Chondrocyte (in vitro differentiated cells): ENCODE results near the gene SIRPA. TPM values are rescaled to one million over a fixed set of nuclear protein-coding genes. Genes with fewer than 3 reads are reported as not detected.
"Not testable (repeated sequence)": the region's sequence is repeated elsewhere in the genome, so short reads cannot be mapped to it uniquely, and the experiment has no call there.

Source experiments
- DNase-seq: peaks from one replicate; pipeline ENCODE4 v3.0.0; 2021; ENCODE audit warnings: mixed read lengths, low spot score
- H3K27ac Mint-ChIP-seq: one replicate; pipeline ENCODE4 v1.8.0; 2021; ENCODE audit warnings: mild to moderate bottlenecking, moderate library complexity, mixed read lengths; ENCODE audit not compliant: unreplicated experiment
- H3K27me3 Mint-ChIP-seq: 2 replicates; pipeline ENCODE4 v1.8.0; 2021; ENCODE audit warnings: low read depth, mixed read lengths
- H3K36me3 Mint-ChIP-seq: 2 replicates; pipeline ENCODE4 v1.8.0; 2021; ENCODE audit warnings: low read depth, mixed read lengths
- H3K4me1 Mint-ChIP-seq: 2 replicates; pipeline ENCODE4 v1.8.0; 2021; ENCODE audit warnings: low read depth, mild to moderate bottlenecking, mixed read lengths
- H3K4me3 Mint-ChIP-seq: one replicate; pipeline ENCODE4 v1.8.0; 2021; ENCODE audit warnings: mild to moderate bottlenecking, moderate library complexity, mixed read lengths; ENCODE audit not compliant: unreplicated experiment
- H3K9me3 Mint-ChIP-seq: 2 replicates; pipeline ENCODE4 v1.8.0; 2021; ENCODE audit warnings: low read depth, mixed read lengths
- CTCF ChIP-seq: fragments of 200-600 bp; sonication (generic); IDR thresholded peaks from 2 replicates; pipeline ENCODE4 v1.5.0; 2021; ENCODE audit warnings: antibody characterized with exemption, mild to moderate bottlenecking, moderate library complexity
- total RNA-seq: library from RNA; stranded (reverse); gene quantifications from 3 replicates; pipeline ENCODE4 v1.2.1, GENCODE V29; 2021

Gene SIRPA
- total RNA-seq, 1 donor from 2014 or later = 25.6 TPM

- no peaks in the 10 kb centered on the region for H3K9me3 Mint-ChIP-seq
- peaks cover 6% of the 10 kb centered on the region for H3K4me1 Mint-ChIP-seq
- DNase-seq = no peak
- no peak for TF ChIP-seq CTCF
- H3K36me3 Mint-ChIP-seq = peaks cover 16% of the 10 kb centered on the region
- H3K4me3 Mint-ChIP-seq = no peak overlapping the region
- H3K27ac Mint-ChIP-seq = no peak overlapping the region
- H3K27me3 Mint-ChIP-seq = no peaks in the 10 kb centered on the region
Observed at GRCh38 chr20:1920252-1920651, 25.0 kb downstream of the SIRPA start.

GRCh38 chr20:1920826-1921225, 25.6 kb downstream of the SIRPA start:
- Mint-ChIP-seq H3K4me3 (no peak overlapping the region), H3K36me3 (peaks cover 12% of the 10 kb centered on the region), H3K27me3 (no peaks in the 10 kb centered on the region), H3K9me3 (no peaks in the 10 kb centered on the region), H3K27ac (no peak overlapping the region), H3K4me1 (peaks cover 6% of the 10 kb centered on the region)
- DNase-seq = no peak
- no peak for TF ChIP-seq CTCF

GRCh38 chr20:1921985-1922384, 26.8 kb downstream of the SIRPA start:
- DNase-seq, H3K27ac Mint-ChIP-seq, H3K4me1 Mint-ChIP-seq, H3K9me3 Mint-ChIP-seq, H3K27me3 Mint-ChIP-seq, H3K4me3 Mint-ChIP-seq: not testable (repeated sequence)
- peaks cover 12% of the 10 kb centered on the region for H3K36me3 Mint-ChIP-seq

- Mint-ChIP-seq H3K27ac (no peak overlapping the region), H3K4me3 (no peak overlapping the region), H3K36me3 (peaks cover 12% of the 10 kb centered on the region), H3K9me3 (no peaks in the 10 kb centered on the region), H3K27me3 (no peaks in the 10 kb centered on the region), H3K4me1 (peaks cover 6% of the 10 kb centered on the region)
- DNase-seq = no peak
- TF ChIP-seq CTCF = no peak
Observed at GRCh38 chr20:1922786-1923185, 27.6 kb downstream of the SIRPA start.

- no peaks in the 10 kb centered on the region for H3K27me3 Mint-ChIP-seq
- no peak overlapping the region for H3K4me3 Mint-ChIP-seq
- H3K4me1 Mint-ChIP-seq = peaks cover 4% of the 10 kb centered on the region
- H3K36me3 Mint-ChIP-seq = peaks cover 16% of the 10 kb centered on the region
- TF ChIP-seq CTCF = no peak
- DNase-seq = no peak
- no peaks in the 10 kb centered on the region for H3K9me3 Mint-ChIP-seq
- H3K27ac Mint-ChIP-seq = no peak overlapping the region
Observed at GRCh38 chr20:1924910-1925861, 30.0 kb downstream of the SIRPA start.

GRCh38 chr20:1926237-1926636, 31.0 kb downstream of the SIRPA start:
- Mint-ChIP-seq H3K27ac (no peak overlapping the region), H3K36me3 (peaks cover 17% of the 10 kb centered on the region), H3K27me3 (no peaks in the 10 kb centered on the region), H3K4me1 (no peaks in the 10 kb centered on the region), H3K9me3 (no peaks in the 10 kb centered on the region), H3K4me3 (no peak overlapping the region)
- TF ChIP-seq CTCF = no peak
- no peak for DNase-seq
